GM19438 (cell line): ENCODE results near the gene FAM13B.
"Not testable (repeated sequence)": the region's sequence is repeated elsewhere in the genome, so short reads cannot be mapped to it uniquely, and the experiment has no call there.

ENCODE experiments used
- ATAC-seq: cut with Tn5 transposase; IDR thresholded peaks from one replicate; pipeline ENCODE4 v1.9.1; 2021; ENCODE audit warnings: low read depth; ENCODE audit not compliant: unreplicated experiment

FAM13B gene

GRCh38 chr5:137989419-137989818 is 43.5 kb downstream of the FAM13B start:
- ATAC-seq = no peak

- ATAC-seq = no peak
Measured at GRCh38 chr5:137975208-137975607, 57.7 kb downstream of the FAM13B start.

- ATAC-seq = not testable (repeated sequence)
Measured at GRCh38 chr5:137970384-137970783, 62.5 kb downstream of the FAM13B start.

- ATAC-seq = no peak
Measured at GRCh38 chr5:137960819-137961218, 72.1 kb downstream of the FAM13B start.

GRCh38 chr5:137960141-137960540 is 72.7 kb downstream of the FAM13B start:
- no peak for ATAC-seq

GRCh38 chr5:137959488-137959887 is 73.4 kb downstream of the FAM13B start:
- ATAC-seq = no peak

- no peak for ATAC-seq
Measured at GRCh38 chr5:137957948-137958347, 74.9 kb downstream of the FAM13B start.

- no peak for ATAC-seq
Measured at GRCh38 chr5:137954131-137954879, 78.6 kb downstream of the FAM13B start.

GRCh38 chr5:137945825-137946224 is 87.1 kb downstream of the FAM13B start:
- no peak for ATAC-seq

- not testable (repeated sequence) for ATAC-seq
Measured at GRCh38 chr5:137944280-137944679, 88.6 kb downstream of the FAM13B start.

GRCh38 chr5:137939331-137939730 is 93.5 kb downstream of the FAM13B start:
- no peak for ATAC-seq

GRCh38 chr5:137938751-137939143 is 94.1 kb downstream of the FAM13B start:
- no peak for ATAC-seq

GRCh38 chr5:137937994-137938750 is 94.7 kb downstream of the FAM13B start:
- no peak for ATAC-seq

- no peak for ATAC-seq
Measured at GRCh38 chr5:137935694-137936093, 97.2 kb downstream of the FAM13B start.

- no peak for ATAC-seq
Measured at GRCh38 chr5:137935190-137935589, 97.7 kb downstream of the FAM13B start.

- ATAC-seq = no peak
Measured at GRCh38 chr5:137933491-137933911, 99.4 kb downstream of the FAM13B start.

GRCh38 chr5:137932800-137933199 is 100.1 kb downstream of the FAM13B start:
- ATAC-seq = no peak

GRCh38 chr5:137923856-137924255 is 109.0 kb downstream of the FAM13B start:
- ATAC-seq = no peak

- ATAC-seq = no peak
Measured at GRCh38 chr5:137921931-137922330, 110.9 kb downstream of the FAM13B start.

GRCh38 chr5:137916923-137917322 is 116.0 kb downstream of the FAM13B start:
- ATAC-seq = no peak

- ATAC-seq = no peak
Measured at GRCh38 chr5:137914758-137915157, 118.1 kb downstream of the FAM13B start.
